Right atrium auricular region (tissue), 2 donors: Measurements from ENCODE around the gene TBC1D2B. TPM values are rescaled to one million over a fixed set of nuclear protein-coding genes. Genes with fewer than 3 reads are reported as not detected.

Experiments
- DNase-seq: peaks from one replicate; pipeline ENCODE4 v3.0.0-alpha.2; 2019; ENCODE audit warnings: low spot score
- H3K27ac ChIP-seq, 2 donors: fragments of 200-600 bp; sonication (generic); 1 replicate in 1 of 2; 2 replicates in 1 of 2; pipeline ENCODE4 v1.5.1; 2016 to 2019
- H3K27me3 ChIP-seq, 2 donors: fragments of 200-600 bp; sonication (generic); one replicate each; pipeline versions ENCODE4 v1.5.1 to v1.6.0; 2017 to 2019
- H3K36me3 ChIP-seq: fragments of 200-600 bp; sonication (generic); one replicate; pipeline ENCODE4 v1.5.1; 2016
- H3K4me1 ChIP-seq, 2 donors: fragments of 200-600 bp; sonication (generic); one replicate each; pipeline versions ENCODE4 v1.5.1 to v1.6.0; 2017 to 2019
- H3K4me3 ChIP-seq, 2 donors: fragments of 200-600 bp; sonication (generic); 1 replicate in 1 of 2; 2 replicates in 1 of 2; pipeline ENCODE4 v1.5.1; 2017 to 2019; ENCODE audit warnings: mild to moderate bottlenecking in 1 of 2, moderate library complexity in 1 of 2
- H3K9me3 ChIP-seq, 2 donors: fragments of 200-600 bp; sonication (generic); one replicate each; pipeline ENCODE4 v1.5.1; 2019
- CTCF ChIP-seq, 2 donors: fragments of 200-600 bp; sonication (generic); IDR thresholded peaks; one replicate each; pipeline ENCODE4 v1.5.1; 2019; ENCODE audit warnings: antibody characterized with exemption in 2 of 2
- total RNA-seq, 2 donors: library from RNA; depleted of rRNA; stranded (reverse); fragments of >200 nt; gene quantifications; one replicate each; pipeline ENCODE4 v1.1.0, GENCODE V29; 2016

TBC1D2B gene
- total RNA-seq, 2 donors from 2014 or later = 12.5 to 27.7 TPM

DNA sequence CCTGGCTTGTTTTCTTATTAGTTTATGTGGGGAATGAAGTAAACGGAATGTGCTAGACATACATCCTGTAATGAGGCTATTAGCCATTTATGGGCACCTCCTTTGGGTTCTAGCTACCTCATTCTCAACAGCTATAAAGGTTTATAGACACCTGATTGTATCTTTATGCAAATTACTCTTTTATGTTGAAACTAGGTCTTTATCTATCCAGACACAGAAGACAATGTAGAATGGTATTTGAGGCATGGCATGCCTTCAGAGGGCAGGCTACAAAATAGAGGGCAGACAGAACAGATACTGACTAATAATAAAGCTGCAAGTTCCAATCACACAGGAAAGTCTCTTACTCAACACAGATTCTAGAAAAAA, 27.1 kb downstream of the TBC1D2B start:
- no peak for DNase-seq
- peaks cover 0 to 71% of the 10 kb centered on the region in 2 donors for H3K4me1 ChIP-seq
- H3K4me3 ChIP-seq = no peak overlapping the region
- no peaks in the 10 kb centered on the region for H3K9me3 ChIP-seq
- H3K36me3 ChIP-seq = peaks cover 9% of the 10 kb centered on the region
- no peaks in the 10 kb centered on the region for H3K27me3 ChIP-seq
- TF ChIP-seq CTCF (IDR thresholded peaks at IDR 0.05) = no peak
- no peak overlapping the region for H3K27ac ChIP-seq

GRCh38 chr15:78049691-78050440, 27.6 kb downstream of the TBC1D2B start:
- no peak for DNase-seq
- no peak overlapping the region for H3K4me3 ChIP-seq
- no peak for TF ChIP-seq CTCF (IDR thresholded peaks at IDR 0.05)
- no peak overlapping the region for H3K27ac ChIP-seq
- no peaks in the 10 kb centered on the region for H3K9me3 ChIP-seq
- H3K36me3 ChIP-seq = peaks cover 9% of the 10 kb centered on the region
- H3K4me1 ChIP-seq = peaks cover 0 to 65% of the 10 kb centered on the region in 2 donors
- no peaks in the 10 kb centered on the region for H3K27me3 ChIP-seq

- Histone ChIP-seq H3K27ac (peak overlapping the region; percentile 44 to 63), H3K4me3 (no peak overlapping the region), H3K4me1 (peaks cover 0 to 63% of the 10 kb centered on the region in 2 donors), H3K27me3 (no peaks in the 10 kb centered on the region), H3K9me3 (no peaks in the 10 kb centered on the region), H3K36me3 (peaks cover 7% of the 10 kb centered on the region)
- DNase-seq = no peak
- no peak for TF ChIP-seq CTCF (IDR thresholded peaks at IDR 0.05)
These were observed 28.9 kb downstream of the TBC1D2B start for GRCh38 chr15:78048628-78048920.

GRCh38 chr15:78047761-78048627, 29.5 kb downstream of the TBC1D2B start:
- no peak for TF ChIP-seq CTCF (IDR thresholded peaks at IDR 0.05)
- Histone ChIP-seq H3K4me1 (peaks cover 0 to 59% of the 10 kb centered on the region in 2 donors), H3K36me3 (peaks cover 7% of the 10 kb centered on the region), H3K27me3 (no peaks in the 10 kb centered on the region), H3K9me3 (no peaks in the 10 kb centered on the region), H3K27ac (peak overlapping the region; percentile 44 to 63), H3K4me3 (no peak overlapping the region)
- no peak for DNase-seq

DNA sequence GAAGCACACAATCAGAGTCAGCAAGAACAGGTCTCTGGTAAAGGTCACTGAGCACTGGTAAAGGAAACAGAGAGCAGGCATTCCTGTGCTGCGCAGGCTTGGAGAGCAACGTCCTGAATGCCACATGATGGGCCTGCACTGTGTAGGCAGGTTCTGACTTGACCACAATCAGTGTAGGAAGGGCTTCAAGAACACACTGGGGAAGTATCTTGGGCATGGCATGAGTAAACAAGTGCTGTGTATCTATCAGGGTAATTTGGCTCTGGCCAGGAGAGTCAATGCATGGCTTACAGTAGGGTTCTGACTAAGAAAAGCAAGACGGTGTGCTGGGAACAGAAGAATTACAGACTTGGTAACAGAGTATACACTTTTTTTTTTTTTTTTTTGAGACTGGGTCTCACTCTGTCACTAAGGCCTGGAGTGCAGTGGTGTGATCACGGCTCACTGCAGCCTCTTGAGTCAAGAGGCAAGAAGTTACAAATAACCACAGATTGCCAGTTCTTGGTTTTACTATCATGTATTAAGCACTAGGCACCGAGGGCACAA, 30.6 kb downstream of the TBC1D2B start:
- no peak overlapping the region for H3K4me3 ChIP-seq
- TF ChIP-seq CTCF (IDR thresholded peaks at IDR 0.05) = no peak
- H3K4me1 ChIP-seq = peaks cover 0 to 48% of the 10 kb centered on the region in 2 donors

More for the DNA sequence above, 30.6 kb downstream of the TBC1D2B start:
- H3K27me3 ChIP-seq = no peaks in the 10 kb centered on the region
- DNase-seq = no peak
- H3K27ac ChIP-seq = peak overlapping the region in 1 of 2 donors; percentile 63
- peaks cover 16% of the 10 kb centered on the region for H3K36me3 ChIP-seq
- no peaks in the 10 kb centered on the region for H3K9me3 ChIP-seq
